ENCODE measurements around the gene ZBTB18.

Gene ZBTB18

GRCh38 chr1:244052016-244052727 is 1.1 kb downstream of the ZBTB18 start:
- in situ Hi-C loops (cut with HindIII; ENCODE audit: low sequenced_read_pairs) = loop anchor here (25.0 kb wide), 1 partner anchor 185 kb away; no protein-coding TSS in a partner anchor
- H3K4me3 ChIP-seq (ENCODE audit: low read depth, low read length) = peak overlapping the region; percentile 52
- DNase-seq (ENCODE audit: low read depth) = no peak
- TF ChIP-seq CTCF (IDR thresholded peaks at IDR 0.05; ENCODE audit: low read depth, low read length, missing control alignments) = no peak

- TF ChIP-seq CTCF (IDR thresholded peaks at IDR 0.05; ENCODE audit: low read depth, low read length, missing control alignments) = no peak
- in situ Hi-C loops (cut with HindIII; ENCODE audit: low sequenced_read_pairs) = loop anchor here (25.0 kb wide), 1 partner anchor 184 kb away; no protein-coding TSS in a partner anchor
These were observed 1.7 kb downstream of the ZBTB18 start for GRCh38 chr1:244052728-244053312.

GRCh38 chr1:244053831-244054230 is 2.7 kb downstream of the ZBTB18 start:
- DNase-seq (ENCODE audit: low read depth) = no peak
- in situ Hi-C loops (cut with HindIII; ENCODE audit: low sequenced_read_pairs) = loop anchor here (25.0 kb wide), 1 partner anchor 183 kb away; no protein-coding TSS in a partner anchor
- TF ChIP-seq CTCF (IDR thresholded peaks at IDR 0.05; ENCODE audit: low read depth, low read length, missing control alignments) = no peak
- H3K4me3 ChIP-seq (ENCODE audit: low read depth, low read length) = peak overlapping the region; percentile 18

More at GRCh38 chr1:244052728-244053312, 1.7 kb downstream of the ZBTB18 start:
- peak overlapping the region; percentile 52 for H3K4me3 ChIP-seq (ENCODE audit: low read depth, low read length)
- no peak for DNase-seq (ENCODE audit: low read depth)

- in situ Hi-C loops (cut with HindIII; ENCODE audit: low sequenced_read_pairs) = loop anchor here (25.0 kb wide), 1 partner anchor 183 kb away; no protein-coding TSS in a partner anchor
- DNase-seq (ENCODE audit: low read depth) = no peak
- peak overlapping the region; percentile 18 for H3K4me3 ChIP-seq (ENCODE audit: low read depth, low read length)
- TF ChIP-seq CTCF (IDR thresholded peaks at IDR 0.05; ENCODE audit: low read depth, low read length, missing control alignments) = no peak
These were observed 3.3 kb downstream of the ZBTB18 start for GRCh38 chr1:244054247-244054923.

- no peak for DNase-seq (ENCODE audit: low read depth)
- no peak overlapping the region for H3K4me3 ChIP-seq (ENCODE audit: low read depth, low read length)
- in situ Hi-C loops (cut with HindIII; ENCODE audit: low sequenced_read_pairs) = loop anchor here (25.0 kb wide), 1 partner anchor 182 kb away; no protein-coding TSS in a partner anchor
- no peak for TF ChIP-seq CTCF (IDR thresholded peaks at IDR 0.05; ENCODE audit: low read depth, low read length, missing control alignments)
These were observed 3.8 kb downstream of the ZBTB18 start for GRCh38 chr1:244054924-244055263.

GRCh38 chr1:244056577-244056976 is 5.5 kb downstream of the ZBTB18 start:
- in situ Hi-C loops (cut with HindIII; ENCODE audit: low sequenced_read_pairs) = loop anchor here (25.0 kb wide), 1 partner anchor 181 kb away; no protein-coding TSS in a partner anchor
- no peak for TF ChIP-seq CTCF (IDR thresholded peaks at IDR 0.05; ENCODE audit: low read depth, low read length, missing control alignments)
- no peak overlapping the region for H3K4me3 ChIP-seq (ENCODE audit: low read depth, low read length)
- no peak for DNase-seq (ENCODE audit: low read depth)
